ENCODE results near the gene WIZ.
A peak's percentile ranks its signal among the peaks of the same experiment; 100 is the strongest.

Gene WIZ

GRCh38 chr19:15467734-15468214, 18.0 kb upstream of the WIZ start:
- DNase-seq (ENCODE audit: low read depth in 2 of 2) = no peak

GRCh38 chr19:15466851-15467733, 17.3 kb upstream of the WIZ start:
- DNase-seq (ENCODE audit: low read depth in 2 of 2) = no peak

GRCh38 chr19:15464394-15465385, 14.9 kb upstream of the WIZ start, which contains the start of gene RASAL3:
Gene RASAL3, minus strand, starts transcription at chr19:15464544. Its CDS starts 186 bp downstream, at chr19:15464358.
- no peak for DNase-seq (ENCODE audit: low read depth in 2 of 2)

GRCh38 chr19:15463861-15464371, 14.2 kb upstream of the WIZ start:
- DNase-seq (ENCODE audit: low read depth in 2 of 2) = no peak

- no peak for DNase-seq (ENCODE audit: low read depth in 2 of 2)
Measured at GRCh38 chr19:15461694-15462093, 11.9 kb upstream of the WIZ start.

GRCh38 chr19:15457701-15458484, 8.1 kb upstream of the WIZ start:
- no peak for DNase-seq (ENCODE audit: low read depth in 2 of 2)

GRCh38 chr19:15456871-15457700, 7.3 kb upstream of the WIZ start:
- DNase-seq (ENCODE audit: low read depth in 2 of 2) = no peak

- no peak for DNase-seq (ENCODE audit: low read depth in 2 of 2)
Measured at GRCh38 chr19:15456441-15456840, 6.7 kb upstream of the WIZ start.

GRCh38 chr19:15455996-15456395, 6.2 kb upstream of the WIZ start:
- DNase-seq (ENCODE audit: low read depth in 2 of 2) = no peak

GRCh38 chr19:15453906-15454860, 4.4 kb upstream of the WIZ start:
- no peak for DNase-seq (ENCODE audit: low read depth in 2 of 2)

- DNase-seq (ENCODE audit: low read depth in 2 of 2) = no peak
Measured at GRCh38 chr19:15453091-15453578, 3.4 kb upstream of the WIZ start.

- DNase-seq (ENCODE audit: low read depth in 2 of 2) = peak; percentile 42 to 45
Measured at GRCh38 chr19:15452111-15453047, 2.6 kb upstream of the WIZ start.

- DNase-seq (ENCODE audit: low read depth in 2 of 2) = no peak
Measured at GRCh38 chr19:15450528-15450890, 753 bp upstream of the WIZ start.

- DNase-seq (ENCODE audit: low read depth in 2 of 2) = no peak
Measured at GRCh38 chr19:15448778-15449619, 757 bp downstream of the WIZ start.

- no peak for DNase-seq (ENCODE audit: low read depth in 2 of 2)
Measured at GRCh38 chr19:15448044-15448777, 1.5 kb downstream of the WIZ start.

- DNase-seq (ENCODE audit: low read depth in 2 of 2) = no peak
Measured at GRCh38 chr19:15447057-15447456, 2.7 kb downstream of the WIZ start.

Measured in fibroblast of skin of left biceps (primary cell).